DOHH2 (cell line): ENCODE results near the gene RC3H1.

Source experiments
- H3F3A ChIP-seq: fragments of 200-600 bp; sonication (generic), shearing (Covaris generic); 2 replicates; pipeline ENCODE4 v1.6.0; 2016; ENCODE audit warnings: antibody characterized with exemption, mild to moderate bottlenecking; ENCODE audit not compliant: control insufficient read depth, insufficient read depth
- H3K27ac ChIP-seq: fragments of 200-600 bp; sonication (generic); 2 replicates; pipeline ENCODE4 v1.5.1; 2014; ENCODE audit warnings: low read depth, mild to moderate bottlenecking, low read length, moderate library complexity
- H3K27me3 ChIP-seq: fragments of 200-600 bp; sonication (generic); 2 replicates; pipeline ENCODE4 v1.6.1; 2014; ENCODE audit warnings: mild to moderate bottlenecking, low read length, mixed read lengths; ENCODE audit not compliant: control insufficient read depth
- H3K36me3 ChIP-seq: fragments of 200-600 bp; sonication (generic); 2 replicates; pipeline ENCODE4 v1.6.1; 2014; ENCODE audit warnings: mild to moderate bottlenecking, low read length, moderate library complexity, mixed read lengths; ENCODE audit not compliant: control insufficient read depth
- H3K4me1 ChIP-seq: fragments of 200-600 bp; sonication (generic); 2 replicates; pipeline ENCODE4 v1.6.1; 2014; ENCODE audit warnings: mild to moderate bottlenecking, low read length, mixed read lengths; ENCODE audit not compliant: control insufficient read depth
- H3K4me2 ChIP-seq: fragments of 200-600 bp; sonication (generic); 2 replicates; pipeline ENCODE4 v1.6.0; 2014; ENCODE audit warnings: mild to moderate bottlenecking, low read length, moderate library complexity
- H3K4me3 ChIP-seq: fragments of 200-600 bp; sonication (generic); 2 replicates; pipeline ENCODE4 v1.5.1; 2014; ENCODE audit warnings: mild to moderate bottlenecking, low read length, mixed read lengths
- H3K79me2 ChIP-seq: fragments of 200-600 bp; sonication (generic); 2 replicates; pipeline ENCODE4 v1.6.1; 2014; ENCODE audit warnings: mild to moderate bottlenecking, low read length, mixed read lengths; ENCODE audit not compliant: control insufficient read depth
- H3K9me2 ChIP-seq: fragments of 200-600 bp; sonication (generic); replicated peaks from 2 replicates; pipeline ENCODE4 v1.6.1; 2014; ENCODE audit warnings: mild to moderate bottlenecking, low read length, mixed read lengths; ENCODE audit not compliant: control insufficient read depth
- H3K9me3 ChIP-seq: fragments of 200-600 bp; sonication (generic); 2 replicates; pipeline ENCODE4 v1.6.1; 2014; ENCODE audit warnings: antibody characterized with exemption, low read length, mixed read lengths; ENCODE audit not compliant: control insufficient read depth, insufficient read depth
- H4K20me1 ChIP-seq: fragments of 200-600 bp; sonication (generic); 2 replicates; pipeline ENCODE4 v1.6.0; 2014; ENCODE audit warnings: low read depth, mild to moderate bottlenecking, antibody characterized with exemption, low read length, moderate library complexity; ENCODE audit not compliant: control insufficient read depth, insufficient read depth
- CTCF ChIP-seq: fragments of 200-600 bp; sonication (generic); IDR thresholded peaks from one replicate; pipeline ENCODE4 v1.5.1; 2014; ENCODE audit warnings: antibody characterized with exemption, mild to moderate bottlenecking, low read depth, low read length; ENCODE audit not compliant: poor library complexity, severe bottlenecking
- EZH2phosphoT487 ChIP-seq: fragments of 200-600 bp; sonication (generic); IDR thresholded peaks from 2 replicates; pipeline ENCODE4 v1.6.1; 2017; ENCODE audit warnings: borderline replicate concordance, mild to moderate bottlenecking, antibody characterized with exemption, low read length, moderate library complexity, mixed read lengths

Gene RC3H1

GRCh38 chr1:174005032-174005431, 17.1 kb downstream of the RC3H1 start:
- H3K27ac ChIP-seq = no peak overlapping the region
- H3K9me2 ChIP-seq = no peaks in the 10 kb centered on the region
- peaks cover 17% of the 10 kb centered on the region for H3K36me3 ChIP-seq
- H4K20me1 ChIP-seq = peaks cover 14% of the 10 kb centered on the region; the same call in 1 of the 2 replicates
- H3K4me1 ChIP-seq = peaks cover 44% of the 10 kb centered on the region
- peaks cover 97% of the 10 kb centered on the region for H3K79me2 ChIP-seq
- H3K27me3 ChIP-seq = no peaks in the 10 kb centered on the region
- no peaks in the 10 kb centered on the region for H3K9me3 ChIP-seq
- no peak overlapping the region for H3K4me3 ChIP-seq
- H3K4me2 ChIP-seq = no peak overlapping the region; the same call in 1 of the 2 replicates
- no peak for TF ChIP-seq CTCF
- TF ChIP-seq EZH2phosphoT487 = no peak
- H3F3A ChIP-seq = peaks cover 5% of the 10 kb centered on the region; the same call in 1 of the 2 replicates

- peaks cover 5% of the 10 kb centered on the region; the same call in 1 of the 2 replicates for H3F3A ChIP-seq
- H3K27me3 ChIP-seq = no peaks in the 10 kb centered on the region
- H3K79me2 ChIP-seq = peaks cover 97% of the 10 kb centered on the region
- no peaks in the 10 kb centered on the region for H3K9me3 ChIP-seq
- no peaks in the 10 kb centered on the region for H3K9me2 ChIP-seq
- H4K20me1 ChIP-seq = peaks cover 9% of the 10 kb centered on the region; the same call in 1 of the 2 replicates
- H3K4me1 ChIP-seq = peaks cover 43% of the 10 kb centered on the region
- H3K4me2 ChIP-seq = no peak overlapping the region
- TF ChIP-seq EZH2phosphoT487 (no peak), CTCF (no peak)
- no peak overlapping the region for H3K4me3 ChIP-seq
- H3K36me3 ChIP-seq = peaks cover 18% of the 10 kb centered on the region
- no peak overlapping the region for H3K27ac ChIP-seq
Measured at GRCh38 chr1:174003867-174004266, 18.3 kb downstream of the RC3H1 start.

- H3K9me3 ChIP-seq = no peaks in the 10 kb centered on the region
- peaks cover 3% of the 10 kb centered on the region; the same call in 1 of the 2 replicates for H4K20me1 ChIP-seq
- H3K4me1 ChIP-seq = peaks cover 49% of the 10 kb centered on the region
- no peaks in the 10 kb centered on the region for H3K27me3 ChIP-seq
- no peak overlapping the region for H3K4me3 ChIP-seq
- H3K4me2 ChIP-seq = no peak overlapping the region
- H3K79me2 ChIP-seq = peaks cover 97% of the 10 kb centered on the region
- TF ChIP-seq CTCF (no peak), EZH2phosphoT487 (no peak)
- H3K27ac ChIP-seq = no peak overlapping the region
- H3F3A ChIP-seq = peaks cover 5% of the 10 kb centered on the region; the same call in 1 of the 2 replicates
- peaks cover 20% of the 10 kb centered on the region for H3K36me3 ChIP-seq
- H3K9me2 ChIP-seq = no peaks in the 10 kb centered on the region
Measured at GRCh38 chr1:174001573-174001972, 20.6 kb downstream of the RC3H1 start.
